Epidermal melanocyte (primary cell): ENCODE results near the gene CTR9.

Experiments used
- DNase-seq: peaks from one replicate; pipeline ENCODE4 v3.0.0; 2011; ENCODE audit warnings: low spot score; ENCODE audit not compliant: insufficient read length

The CTR9 gene

GRCh38 chr11:10780040-10780439 lies 29.0 kb downstream of the CTR9 start:
- DNase-seq = no peak

GRCh38 chr11:10784232-10785145 lies 33.4 kb downstream of the CTR9 start:
- DNase-seq = no peak

GRCh38 chr11:10785146-10785474 lies 34.1 kb downstream of the CTR9 start:
- DNase-seq = no peak

- no peak for DNase-seq
Measured at GRCh38 chr11:10786451-10786850, 35.4 kb downstream of the CTR9 start.

GRCh38 chr11:10792385-10793068 lies 41.5 kb downstream of the CTR9 start:
- DNase-seq = peak; percentile 65

- DNase-seq = no peak
Measured at GRCh38 chr11:10793470-10794255, 42.6 kb downstream of the CTR9 start.

GRCh38 chr11:10796191-10796590 lies 45.1 kb downstream of the CTR9 start:
- no peak for DNase-seq

- DNase-seq = no peak
Measured at GRCh38 chr11:10797001-10797400, 46.0 kb downstream of the CTR9 start.

DNA sequence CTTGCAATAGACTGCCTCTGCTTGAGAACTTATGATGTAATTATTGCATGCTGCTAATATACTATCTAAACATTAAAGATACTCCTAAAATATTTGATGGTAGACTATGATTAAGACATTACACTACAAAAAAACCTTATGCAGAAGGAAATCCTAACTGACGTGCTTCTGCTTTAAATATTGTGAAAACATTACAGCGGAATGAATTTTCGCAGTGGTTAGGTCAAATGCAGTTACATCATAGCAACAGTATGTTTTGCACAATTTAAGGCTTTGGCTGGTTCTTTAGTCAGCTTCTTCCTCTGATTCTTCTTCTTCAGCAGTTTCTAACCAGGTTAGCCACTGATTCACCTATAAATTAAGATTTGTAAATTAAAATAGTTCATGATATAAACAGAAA lies 46.5 kb downstream of the CTR9 start:
- no peak for DNase-seq

- DNase-seq = no peak
Measured at GRCh38 chr11:10798330-10798928, 47.4 kb downstream of the CTR9 start.

- no peak for DNase-seq
Measured at GRCh38 chr11:10800292-10800691, 49.2 kb downstream of the CTR9 start.

DNA sequence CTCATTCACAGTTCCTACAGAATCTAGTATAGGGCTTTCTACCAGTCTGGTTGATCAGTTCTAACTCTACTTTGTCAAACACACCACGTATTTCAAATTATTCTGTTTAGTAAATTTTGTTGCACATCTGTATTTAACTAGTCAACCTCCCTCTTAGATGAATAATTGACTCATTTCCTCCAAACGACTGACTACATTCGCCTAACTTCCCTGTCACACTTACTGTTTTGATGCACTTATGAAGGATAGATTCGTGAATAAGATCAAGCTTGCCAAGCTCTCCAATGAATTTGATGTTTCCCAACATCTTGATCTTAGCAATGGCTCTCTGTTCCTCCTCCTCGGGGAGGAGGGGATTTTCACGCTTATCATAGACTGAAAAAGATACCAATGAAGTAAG lies 52.6 kb downstream of the CTR9 start:
- DNase-seq = no peak

- DNase-seq = no peak
Measured at GRCh38 chr11:10805741-10806140, 54.7 kb downstream of the CTR9 start.

- no peak for DNase-seq
Measured at GRCh38 chr11:10806206-10806605, 55.2 kb downstream of the CTR9 start.

DNA sequence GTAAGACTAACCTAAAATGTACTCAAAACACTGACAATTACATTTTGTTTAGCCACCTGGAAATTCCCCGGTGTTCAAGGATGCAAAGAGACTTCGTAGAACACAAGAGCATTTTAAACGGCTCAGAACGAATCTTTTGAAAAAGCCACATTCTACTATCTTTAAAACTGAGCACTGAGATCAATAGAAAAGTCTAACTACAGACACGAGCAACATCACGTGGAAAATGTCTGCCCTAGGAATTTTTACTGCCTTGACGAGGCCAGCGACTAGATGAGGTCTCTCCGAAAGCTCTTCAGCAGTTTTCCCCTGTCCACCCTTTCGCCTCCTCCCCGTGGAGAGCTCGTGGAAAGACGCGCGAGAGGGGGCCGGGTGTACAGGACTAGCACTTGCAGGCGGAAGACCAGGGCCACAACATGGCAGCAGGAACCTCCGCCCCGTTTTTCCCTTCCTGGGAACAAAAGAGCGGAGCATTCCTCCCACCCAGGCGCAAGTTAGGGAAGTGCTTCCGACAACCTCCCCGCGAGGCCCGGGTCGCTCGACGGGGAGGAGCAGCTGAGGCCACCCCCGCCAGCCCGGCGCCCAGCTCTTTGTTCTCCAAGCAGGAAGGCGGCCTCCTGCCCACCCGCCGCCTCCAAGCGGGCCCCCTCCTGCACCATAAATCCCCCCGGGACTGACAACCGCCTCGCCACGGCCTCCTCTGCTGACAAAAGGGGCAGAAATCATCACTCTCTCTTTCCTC lies 56.6 kb downstream of the CTR9 start:
- no peak for DNase-seq

DNA sequence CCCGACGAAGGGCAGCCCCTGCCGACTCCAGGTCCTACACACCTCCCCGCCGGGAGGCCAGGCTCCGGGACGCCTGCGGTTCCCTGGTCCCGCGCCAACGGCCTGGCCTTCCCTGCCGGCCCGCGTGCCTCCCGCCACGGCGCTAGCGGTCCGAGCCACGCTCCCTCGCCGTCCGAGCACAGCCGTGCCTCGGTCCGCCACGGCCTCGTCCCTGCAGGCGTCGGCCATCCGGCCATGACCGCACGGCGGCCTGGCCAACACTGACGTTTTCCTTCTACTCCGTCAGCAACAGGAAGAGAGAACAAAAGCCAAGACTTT lies 57.1 kb downstream of the CTR9 start:
- no peak for DNase-seq

DNA sequence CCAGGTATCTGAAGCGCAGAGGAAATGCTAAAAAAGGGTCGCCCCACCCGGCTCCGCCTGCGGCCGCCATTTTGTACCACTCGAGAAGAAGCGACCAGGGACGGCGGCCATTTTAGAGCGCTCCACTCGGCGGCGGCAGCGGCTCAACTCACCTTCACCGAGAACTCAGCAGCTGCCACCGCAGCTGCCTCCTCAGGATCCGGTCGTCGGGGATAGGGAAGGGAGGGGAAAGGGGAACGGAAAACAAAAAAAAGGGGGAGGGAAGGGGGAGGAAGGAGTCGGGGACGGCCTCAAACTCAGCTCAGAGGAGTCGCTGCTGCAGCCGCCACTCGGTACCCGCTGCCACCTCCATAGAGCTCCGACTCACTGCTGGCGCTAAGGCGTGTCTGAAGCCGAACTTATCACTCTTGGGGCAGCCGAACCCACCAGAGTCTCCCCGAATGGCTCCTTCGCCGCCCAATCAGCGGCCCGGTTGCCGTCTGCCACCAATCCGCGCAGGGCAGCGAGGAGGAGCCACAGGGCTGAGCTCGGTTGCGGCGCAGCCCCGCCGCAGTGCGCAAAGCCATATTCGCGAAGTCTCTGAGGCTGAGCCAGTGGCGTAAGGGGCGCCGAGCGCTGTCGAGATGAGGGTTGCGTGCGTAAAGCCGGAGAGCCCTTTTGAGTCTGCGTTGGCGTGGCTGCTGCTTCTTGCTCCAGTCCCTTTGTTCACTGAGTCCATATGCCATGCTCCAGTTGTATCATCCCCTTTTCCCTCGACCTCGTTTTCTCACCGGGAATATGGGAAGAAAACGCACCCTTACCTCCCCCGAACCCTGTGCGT lies 57.7 kb downstream of the CTR9 start, which contains the start of gene EIF4G2:
Gene EIF4G2 (minus strand): TSS at position 374 of the 820 bp plus-strand sequence.
- DNase-seq = peak; percentile 91

GRCh38 chr11:10809373-10810160 lies 58.5 kb downstream of the CTR9 start:
- DNase-seq = peak; percentile 31

DNA sequence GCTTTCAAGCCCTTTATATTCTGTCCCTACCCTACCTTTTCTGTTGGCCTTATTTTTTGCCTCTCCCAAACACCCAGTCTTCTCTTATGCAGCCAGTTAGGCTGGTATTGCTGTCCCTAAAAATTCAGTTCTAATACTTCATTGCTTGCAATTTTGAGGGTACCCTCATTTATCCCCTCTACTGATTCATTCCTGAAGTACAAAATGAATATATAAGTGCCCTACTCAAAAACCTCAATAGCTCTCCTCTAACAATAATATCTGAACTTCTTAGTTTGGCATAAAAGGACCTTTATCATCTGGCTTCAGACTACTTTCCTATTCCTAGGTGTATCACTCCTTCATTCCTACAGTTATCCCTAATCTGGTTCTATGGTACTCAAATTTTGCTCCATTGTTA lies 62.9 kb downstream of the CTR9 start:
- no peak for DNase-seq
